ENCODE data around the gene PKHD1. TPM values are rescaled to one million over a fixed set of nuclear protein-coding genes. Genes with fewer than 3 reads are reported as not detected.

PKHD1 gene
- total RNA-seq, 2 donors from 2014 or later = 0.20 TPM

DNA sequence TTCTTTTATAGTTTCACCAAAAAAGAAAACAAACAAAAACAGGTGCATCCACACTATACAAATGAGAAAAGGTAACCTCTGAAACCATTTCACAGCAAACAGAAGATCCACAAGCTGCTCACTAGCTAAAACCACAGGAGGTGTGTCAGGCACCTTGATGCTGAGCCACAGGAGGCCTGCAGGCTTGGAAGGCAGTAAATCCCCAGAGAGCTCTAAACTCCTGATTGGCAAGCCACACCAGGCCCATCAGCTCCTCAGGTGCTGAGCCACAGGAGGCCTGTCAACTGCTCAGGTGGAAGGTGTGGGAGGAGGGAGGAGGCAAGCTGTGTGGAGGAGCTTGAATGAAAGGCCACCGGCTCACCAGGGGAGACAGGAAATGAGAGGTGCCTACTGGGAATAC, 273.0 kb downstream of the PKHD1 start:
- H3K36me3 ChIP-seq (ENCODE audit: control insufficient read depth, insufficient read depth, low read length) = no peaks in the 10 kb centered on the region
- no peak overlapping the region for H3K4me3 ChIP-seq (ENCODE audit: low read length)
- Mint-ChIP-seq H3K4me1 (peaks cover 24% of the 10 kb centered on the region), H3K36me3 (ENCODE audit: low read depth) (no peaks in the 10 kb centered on the region), H3K27ac (no peak overlapping the region), H3K27me3 (ENCODE audit: insufficient read depth) (no peaks in the 10 kb centered on the region), H3K4me3 (no peak overlapping the region), H3K9me3 (peaks cover 15% of the 10 kb centered on the region)
- peaks cover 7% of the 10 kb centered on the region for H3K4me1 ChIP-seq (ENCODE audit: control insufficient read depth, insufficient read depth, low read length)
- WGBS, 2 experiments (ENCODE audit: insufficient coverage in 1 of 2, insufficient read length in 1 of 2) = 12 to 20% methylated on average over 1 of the region's 1 CpG
- peak; percentile 90 for DNase-seq
- no peak overlapping the region for H3K9ac ChIP-seq (ENCODE audit: extremely low read depth, low read length, poor library complexity, severe bottlenecking)
- peaks cover 6% of the 10 kb centered on the region for H3K9me3 ChIP-seq (ENCODE audit: control insufficient read depth, low read length)
- TF ChIP-seq, protein P1, sequence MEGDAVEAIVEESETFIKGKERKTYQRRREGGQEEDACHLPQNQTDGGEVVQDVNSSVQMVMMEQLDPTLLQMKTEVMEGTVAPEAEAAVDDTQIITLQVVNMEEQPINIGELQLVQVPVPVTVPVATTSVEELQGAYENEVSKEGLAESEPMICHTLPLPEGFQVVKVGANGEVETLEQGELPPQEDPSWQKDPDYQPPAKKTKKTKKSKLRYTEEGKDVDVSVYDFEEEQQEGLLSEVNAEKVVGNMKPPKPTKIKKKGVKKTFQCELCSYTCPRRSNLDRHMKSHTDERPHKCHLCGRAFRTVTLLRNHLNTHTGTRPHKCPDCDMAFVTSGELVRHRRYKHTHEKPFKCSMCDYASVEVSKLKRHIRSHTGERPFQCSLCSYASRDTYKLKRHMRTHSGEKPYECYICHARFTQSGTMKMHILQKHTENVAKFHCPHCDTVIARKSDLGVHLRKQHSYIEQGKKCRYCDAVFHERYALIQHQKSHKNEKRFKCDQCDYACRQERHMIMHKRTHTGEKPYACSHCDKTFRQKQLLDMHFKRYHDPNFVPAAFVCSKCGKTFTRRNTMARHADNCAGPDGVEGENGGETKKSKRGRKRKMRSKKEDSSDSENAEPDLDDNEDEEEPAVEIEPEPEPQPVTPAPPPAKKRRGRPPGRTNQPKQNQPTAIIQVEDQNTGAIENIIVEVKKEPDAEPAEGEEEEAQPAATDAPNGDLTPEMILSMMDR (conservative IDR thresholded peaks at IDR 0.05) = no peak
- no peak overlapping the region for H3K27ac ChIP-seq (ENCODE audit: low read depth, low read length)
- H3K27me3 ChIP-seq (ENCODE audit: control insufficient read depth, insufficient read depth, low read length, poor library complexity, severe bottlenecking) = no peaks in the 10 kb centered on the region

DNA sequence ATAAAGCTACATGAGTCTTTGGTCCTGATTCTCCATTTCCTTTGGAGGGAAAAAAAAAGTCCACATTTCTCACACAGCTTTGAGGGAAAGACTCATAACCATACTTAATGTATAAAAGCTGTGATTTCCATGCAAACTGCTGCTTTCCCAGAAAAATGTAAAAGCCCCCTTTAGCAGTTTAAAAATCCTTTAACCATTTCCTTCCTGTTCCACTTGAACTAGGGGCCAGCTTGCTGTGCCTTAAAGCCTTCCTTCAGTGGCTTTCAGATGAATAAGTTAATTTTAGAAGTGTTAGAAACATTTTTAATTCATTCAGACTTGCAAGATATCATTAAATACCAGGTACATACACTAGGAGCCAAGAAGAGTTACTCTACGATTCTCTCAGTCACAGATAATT, 273.5 kb downstream of the PKHD1 start:
- H3K4me3 Mint-ChIP-seq = no peak overlapping the region
- H3K27ac Mint-ChIP-seq = no peak overlapping the region
- Histone ChIP-seq H3K4me3 (ENCODE audit: low read length) (no peak overlapping the region), H3K9ac (ENCODE audit: extremely low read depth, low read length, poor library complexity, severe bottlenecking) (no peak overlapping the region), H3K9me3 (ENCODE audit: control insufficient read depth, low read length) (peaks cover 6% of the 10 kb centered on the region), H3K36me3 (ENCODE audit: control insufficient read depth, insufficient read depth, low read length) (no peaks in the 10 kb centered on the region), H3K27me3 (ENCODE audit: control insufficient read depth, insufficient read depth, low read length, poor library complexity, severe bottlenecking) (no peaks in the 10 kb centered on the region), H3K27ac (ENCODE audit: low read depth, low read length) (no peak overlapping the region), H3K4me1 (ENCODE audit: control insufficient read depth, insufficient read depth, low read length) (peaks cover 7% of the 10 kb centered on the region)
- peaks cover 15% of the 10 kb centered on the region for H3K9me3 Mint-ChIP-seq
- WGBS, 2 experiments (ENCODE audit: insufficient coverage in 1 of 2, insufficient read length in 1 of 2) = 50 to 77% methylated on average over 1 of the region's 1 CpG
- no peak for DNase-seq
- H3K4me1 Mint-ChIP-seq = peaks cover 24% of the 10 kb centered on the region
- no peaks in the 10 kb centered on the region for H3K27me3 Mint-ChIP-seq (ENCODE audit: insufficient read depth)
- H3K36me3 Mint-ChIP-seq (ENCODE audit: low read depth) = no peaks in the 10 kb centered on the region
- TF ChIP-seq, protein P1 (conservative IDR thresholded peaks at IDR 0.05) = no peak

DNA sequence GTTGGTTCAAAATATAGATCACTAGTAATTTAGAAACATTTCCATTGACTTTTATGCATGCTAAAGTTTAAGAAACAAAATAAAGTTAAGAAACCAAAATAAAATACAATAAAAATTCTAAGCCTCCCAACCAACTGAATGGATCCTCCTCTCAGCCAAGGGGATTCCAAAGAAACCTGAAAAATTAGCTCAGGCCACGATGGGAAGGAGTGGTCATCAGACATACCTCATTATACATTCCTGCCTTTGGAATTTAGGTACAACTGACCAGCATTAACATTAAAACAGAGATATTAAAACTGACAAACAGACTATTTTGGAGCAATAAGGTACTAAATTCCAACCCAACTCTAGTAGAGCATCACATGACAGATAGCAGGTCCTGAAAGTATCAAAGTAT, 275.2 kb downstream of the PKHD1 start:
- Histone ChIP-seq H3K27me3 (ENCODE audit: control insufficient read depth, insufficient read depth, low read length, poor library complexity, severe bottlenecking) (no peaks in the 10 kb centered on the region), H3K27ac (ENCODE audit: low read depth, low read length) (no peak overlapping the region), H3K4me3 (ENCODE audit: low read length) (no peak overlapping the region), H3K36me3 (ENCODE audit: control insufficient read depth, insufficient read depth, low read length) (no peaks in the 10 kb centered on the region), H3K4me1 (ENCODE audit: control insufficient read depth, insufficient read depth, low read length) (peaks cover 7% of the 10 kb centered on the region), H3K9me3 (ENCODE audit: control insufficient read depth, low read length) (peaks cover 6% of the 10 kb centered on the region), H3K9ac (ENCODE audit: extremely low read depth, low read length, poor library complexity, severe bottlenecking) (no peak overlapping the region)
- Mint-ChIP-seq H3K27ac (no peak overlapping the region), H3K4me1 (peaks cover 24% of the 10 kb centered on the region), H3K27me3 (ENCODE audit: insufficient read depth) (no peaks in the 10 kb centered on the region), H3K4me3 (no peak overlapping the region), H3K9me3 (peaks cover 15% of the 10 kb centered on the region), H3K36me3 (ENCODE audit: low read depth) (no peaks in the 10 kb centered on the region)
- DNase-seq = no peak
- TF ChIP-seq, protein P1 (conservative IDR thresholded peaks at IDR 0.05) = no peak
- WGBS, 2 experiments (ENCODE audit: insufficient coverage in 1 of 2, insufficient read length in 1 of 2) = 71 to 83% methylated on average over 1 of the region's 1 CpG
